GM23338 (cell line): Measurements from ENCODE around the gene GAN.

Source experiments
- CREB1 ChIP-seq: fragments of 250-450 bp; sonication (Bioruptor Pico); IDR thresholded peaks from 2 replicates; pipeline ENCODE4 v1.5.0; 2020; ENCODE audit warnings: low read depth, mild to moderate bottlenecking, moderate library complexity
- EZH2 ChIP-seq: fragments of 200-600 bp; sonication (generic); IDR thresholded peaks from one replicate; pipeline ENCODE4 v1.8.0; 2017; ENCODE audit warnings: antibody characterized with exemption, mild to moderate bottlenecking, low read depth; ENCODE audit not compliant: unreplicated experiment
- EZH2phosphoT487 ChIP-seq: fragments of 200-600 bp; sonication (generic); IDR thresholded peaks from one replicate; pipeline ENCODE4 v1.8.1; 2018; ENCODE audit warnings: antibody characterized with exemption; ENCODE audit not compliant: unreplicated experiment
- JUNB ChIP-seq: IDR thresholded peaks from one replicate; pipeline ENCODE4 v1.6.1; 2016; ENCODE audit warnings: antibody characterized with exemption; ENCODE audit not compliant: unreplicated experiment
- NANOG ChIP-seq: IDR thresholded peaks from 2 replicates; pipeline ENCODE4 v1.6.1; 2016; ENCODE audit warnings: antibody characterized with exemption, borderline replicate concordance
- POLR2AphosphoS5 ChIP-seq: IDR thresholded peaks from 2 replicates; pipeline ENCODE4 v1.6.1; 2016; ENCODE audit warnings: antibody characterized with exemption, low read depth
- STAT1 ChIP-seq: IDR thresholded peaks from one replicate; pipeline ENCODE4 v1.6.1; 2016; ENCODE audit warnings: antibody characterized with exemption; ENCODE audit not compliant: unreplicated experiment
- TF ChIP-seq, protein P1 (sequence below), 2 experiments: fragments of 200-600 bp in 1 of 2; sonication (generic) in 1 of 2; conservative IDR thresholded peaks; 2 replicates each; pipeline versions ENCODE4 v1.5.1 to v1.6.1; 2016 to 2017; ENCODE audit warnings: antibody characterized with exemption in 2 of 2, low read depth in 2 of 2, mild to moderate bottlenecking in 2 of 2, moderate library complexity in 1 of 2
- TF ChIP-seq, protein P2 (sequence below): IDR thresholded peaks from 2 replicates; pipeline ENCODE4 v1.6.1; 2016; ENCODE audit warnings: antibody characterized with exemption
- TF ChIP-seq, protein P3 (sequence below): IDR thresholded peaks from one replicate; pipeline ENCODE4 v1.6.1; 2018; ENCODE audit warnings: antibody characterized with exemption; ENCODE audit not compliant: unreplicated experiment

DNA sequence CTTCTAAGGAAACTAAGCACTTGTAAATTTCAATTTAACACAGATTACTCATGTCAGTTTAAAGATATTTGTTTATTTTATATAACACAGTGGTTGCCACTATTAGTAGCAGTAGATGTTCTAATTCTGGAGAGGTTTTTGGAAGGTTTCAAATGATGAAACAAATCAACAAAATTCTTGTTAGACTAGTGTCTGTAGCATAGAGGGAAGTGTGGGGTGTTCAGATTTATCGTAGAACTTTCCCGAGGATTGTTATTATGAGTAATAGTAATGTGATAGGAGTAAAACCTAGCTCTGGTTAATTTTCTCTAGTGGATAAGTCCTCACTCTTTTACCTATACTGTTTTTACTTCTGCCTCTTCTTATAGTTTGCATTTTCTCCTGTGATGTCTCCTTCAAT, 6.3 kb downstream of the GAN start:
- TF ChIP-seq POLR2AphosphoS5 (no peak), JUNB (no peak), EZH2 (no peak), CREB1 (CRISPR knock-in tag) (no peak), EZH2phosphoT487 (no peak), STAT1 (no peak), NANOG (no peak)
- TF ChIP-seq, protein P1, sequence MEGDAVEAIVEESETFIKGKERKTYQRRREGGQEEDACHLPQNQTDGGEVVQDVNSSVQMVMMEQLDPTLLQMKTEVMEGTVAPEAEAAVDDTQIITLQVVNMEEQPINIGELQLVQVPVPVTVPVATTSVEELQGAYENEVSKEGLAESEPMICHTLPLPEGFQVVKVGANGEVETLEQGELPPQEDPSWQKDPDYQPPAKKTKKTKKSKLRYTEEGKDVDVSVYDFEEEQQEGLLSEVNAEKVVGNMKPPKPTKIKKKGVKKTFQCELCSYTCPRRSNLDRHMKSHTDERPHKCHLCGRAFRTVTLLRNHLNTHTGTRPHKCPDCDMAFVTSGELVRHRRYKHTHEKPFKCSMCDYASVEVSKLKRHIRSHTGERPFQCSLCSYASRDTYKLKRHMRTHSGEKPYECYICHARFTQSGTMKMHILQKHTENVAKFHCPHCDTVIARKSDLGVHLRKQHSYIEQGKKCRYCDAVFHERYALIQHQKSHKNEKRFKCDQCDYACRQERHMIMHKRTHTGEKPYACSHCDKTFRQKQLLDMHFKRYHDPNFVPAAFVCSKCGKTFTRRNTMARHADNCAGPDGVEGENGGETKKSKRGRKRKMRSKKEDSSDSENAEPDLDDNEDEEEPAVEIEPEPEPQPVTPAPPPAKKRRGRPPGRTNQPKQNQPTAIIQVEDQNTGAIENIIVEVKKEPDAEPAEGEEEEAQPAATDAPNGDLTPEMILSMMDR (conservative IDR thresholded peaks at IDR 0.05; ENCODE audit: low read depth in 2 of 2), result no peak
- TF ChIP-seq, protein P2, sequence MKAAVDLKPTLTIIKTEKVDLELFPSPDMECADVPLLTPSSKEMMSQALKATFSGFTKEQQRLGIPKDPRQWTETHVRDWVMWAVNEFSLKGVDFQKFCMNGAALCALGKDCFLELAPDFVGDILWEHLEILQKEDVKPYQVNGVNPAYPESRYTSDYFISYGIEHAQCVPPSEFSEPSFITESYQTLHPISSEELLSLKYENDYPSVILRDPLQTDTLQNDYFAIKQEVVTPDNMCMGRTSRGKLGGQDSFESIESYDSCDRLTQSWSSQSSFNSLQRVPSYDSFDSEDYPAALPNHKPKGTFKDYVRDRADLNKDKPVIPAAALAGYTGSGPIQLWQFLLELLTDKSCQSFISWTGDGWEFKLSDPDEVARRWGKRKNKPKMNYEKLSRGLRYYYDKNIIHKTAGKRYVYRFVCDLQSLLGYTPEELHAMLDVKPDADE, result no peak
- TF ChIP-seq, protein P3, sequence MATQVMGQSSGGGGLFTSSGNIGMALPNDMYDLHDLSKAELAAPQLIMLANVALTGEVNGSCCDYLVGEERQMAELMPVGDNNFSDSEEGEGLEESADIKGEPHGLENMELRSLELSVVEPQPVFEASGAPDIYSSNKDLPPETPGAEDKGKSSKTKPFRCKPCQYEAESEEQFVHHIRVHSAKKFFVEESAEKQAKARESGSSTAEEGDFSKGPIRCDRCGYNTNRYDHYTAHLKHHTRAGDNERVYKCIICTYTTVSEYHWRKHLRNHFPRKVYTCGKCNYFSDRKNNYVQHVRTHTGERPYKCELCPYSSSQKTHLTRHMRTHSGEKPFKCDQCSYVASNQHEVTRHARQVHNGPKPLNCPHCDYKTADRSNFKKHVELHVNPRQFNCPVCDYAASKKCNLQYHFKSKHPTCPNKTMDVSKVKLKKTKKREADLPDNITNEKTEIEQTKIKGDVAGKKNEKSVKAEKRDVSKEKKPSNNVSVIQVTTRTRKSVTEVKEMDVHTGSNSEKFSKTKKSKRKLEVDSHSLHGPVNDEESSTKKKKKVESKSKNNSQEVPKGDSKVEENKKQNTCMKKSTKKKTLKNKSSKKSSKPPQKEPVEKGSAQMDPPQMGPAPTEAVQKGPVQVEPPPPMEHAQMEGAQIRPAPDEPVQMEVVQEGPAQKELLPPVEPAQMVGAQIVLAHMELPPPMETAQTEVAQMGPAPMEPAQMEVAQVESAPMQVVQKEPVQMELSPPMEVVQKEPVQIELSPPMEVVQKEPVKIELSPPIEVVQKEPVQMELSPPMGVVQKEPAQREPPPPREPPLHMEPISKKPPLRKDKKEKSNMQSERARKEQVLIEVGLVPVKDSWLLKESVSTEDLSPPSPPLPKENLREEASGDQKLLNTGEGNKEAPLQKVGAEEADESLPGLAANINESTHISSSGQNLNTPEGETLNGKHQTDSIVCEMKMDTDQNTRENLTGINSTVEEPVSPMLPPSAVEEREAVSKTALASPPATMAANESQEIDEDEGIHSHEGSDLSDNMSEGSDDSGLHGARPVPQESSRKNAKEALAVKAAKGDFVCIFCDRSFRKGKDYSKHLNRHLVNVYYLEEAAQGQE, result no peak
